Astrocyte (in vitro differentiated cells and primary cell): Measurements from ENCODE around the gene TBC1D24. TPM values are rescaled to one million over a fixed set of nuclear protein-coding genes. Genes with fewer than 3 reads are reported as not detected.
A peak's percentile ranks its signal among the peaks of the same experiment; 100 is the strongest.

Source experiments
- DNase-seq: peaks from one replicate; pipeline ENCODE4 v3.0.0-alpha.2; 2010; ENCODE audit warnings: low read depth
- FAIRE-seq: peaks from 2 replicates; lab custom pipeline; 2011; peaks lifted over from hg19 to GRCh38; lab: Jason Lieb, UNC
- H2AFZ ChIP-seq: 2 replicates; pipeline ENCODE4 v1.6.0; 2012; ENCODE audit warnings: low read depth, low read length, inconsistent platforms
- H3K27ac ChIP-seq: 2 replicates; pipeline ENCODE4 v1.5.1; 2011; ENCODE audit warnings: low read depth, low read length, inconsistent platforms
- H3K27me3 ChIP-seq: 2 replicates; pipeline ENCODE4 v1.6.0; 2011; ENCODE audit warnings: low read length, inconsistent platforms; ENCODE audit not compliant: insufficient read depth
- H3K36me3 ChIP-seq: 2 replicates; pipeline ENCODE4 v1.5.1; 2011; ENCODE audit warnings: low read length, inconsistent platforms; ENCODE audit not compliant: insufficient read depth
- H3K4me1 ChIP-seq: 2 replicates; pipeline ENCODE4 v1.5.1; 2011; ENCODE audit warnings: low read length, inconsistent platforms; ENCODE audit not compliant: insufficient read depth
- H3K4me2 ChIP-seq: 2 replicates; pipeline ENCODE4 v1.6.0; 2012; ENCODE audit warnings: low read length, inconsistent platforms
- H3K4me3 ChIP-seq: 2 replicates; pipeline ENCODE4 v1.5.1; 2011; ENCODE audit warnings: low read depth, mild to moderate bottlenecking, low read length, inconsistent platforms; ENCODE audit not compliant: insufficient read depth
- H3K79me2 ChIP-seq: 2 replicates; pipeline ENCODE4 v1.6.0; 2012; ENCODE audit warnings: mild to moderate bottlenecking, low read length, inconsistent platforms; ENCODE audit not compliant: insufficient read depth
- H3K9ac ChIP-seq: 2 replicates; pipeline ENCODE4 v1.6.0; 2012; ENCODE audit warnings: mild to moderate bottlenecking, low read length, inconsistent platforms
- H3K9me3 ChIP-seq: 2 replicates; pipeline ENCODE4 v1.5.1; 2012; ENCODE audit warnings: low read depth, mild to moderate bottlenecking, low read length, inconsistent platforms; ENCODE audit not compliant: insufficient read depth
- H4K20me1 ChIP-seq: 2 replicates; pipeline ENCODE4 v1.6.0; 2012; ENCODE audit warnings: low read length, inconsistent platforms; ENCODE audit not compliant: insufficient read depth
- H3K27ac Mint-ChIP-seq: one replicate; pipeline ENCODE4 v1.8.0; 2021; ENCODE audit warnings: mild to moderate bottlenecking, mixed read lengths; ENCODE audit not compliant: unreplicated experiment
- H3K27me3 Mint-ChIP-seq: one replicate; pipeline ENCODE4 v1.8.0; 2021; ENCODE audit warnings: low read depth, mixed read lengths; ENCODE audit not compliant: unreplicated experiment
- H3K36me3 Mint-ChIP-seq: one replicate; pipeline ENCODE4 v1.8.0; 2021; ENCODE audit warnings: low read depth, mixed read lengths; ENCODE audit not compliant: unreplicated experiment
- H3K4me1 Mint-ChIP-seq: one replicate; pipeline ENCODE4 v1.8.0; 2021; ENCODE audit warnings: low read depth, mixed read lengths; ENCODE audit not compliant: unreplicated experiment
- H3K4me3 Mint-ChIP-seq: one replicate; pipeline ENCODE4 v1.8.0; 2021; ENCODE audit warnings: mild to moderate bottlenecking, moderate library complexity, mixed read lengths; ENCODE audit not compliant: unreplicated experiment
- H3K9me3 Mint-ChIP-seq: one replicate; pipeline ENCODE4 v1.8.0; 2021; ENCODE audit warnings: mild to moderate bottlenecking, mixed read lengths; ENCODE audit not compliant: unreplicated experiment
- CTCF ChIP-seq: IDR thresholded peaks from 2 replicates; pipeline ENCODE4 v1.5.1; 2011; ENCODE audit warnings: low read depth, mild to moderate bottlenecking, inconsistent platforms, low read length, moderate library complexity; ENCODE audit not compliant: insufficient read depth
- EZH2 ChIP-seq: IDR thresholded peaks from 2 replicates; pipeline ENCODE4 v1.6.1; 2012; ENCODE audit warnings: mild to moderate bottlenecking, low read length, inconsistent platforms; ENCODE audit not compliant: insufficient read depth
- total RNA-seq: library from RNA; stranded (reverse); gene quantifications from 2 replicates; pipeline ENCODE4 v1.2.1, GENCODE V29; 2021

Gene TBC1D24
- total RNA-seq, 1 donor from 2014 or later = 13.4 TPM

GRCh38 chr16:2501946-2502895, 27.3 kb downstream of the TBC1D24 start:
- no peaks in the 10 kb centered on the region for H3K9me3 Mint-ChIP-seq
- peaks cover 5% of the 10 kb centered on the region for H3K36me3 Mint-ChIP-seq
- H4K20me1 ChIP-seq = peaks cover 19% of the 10 kb centered on the region
- H3K4me2 ChIP-seq = peak overlapping the region; percentile 72
- H3K27ac Mint-ChIP-seq = peak overlapping the region; percentile 47
- no peaks in the 10 kb centered on the region for H3K27me3 ChIP-seq
- no peaks in the 10 kb centered on the region for H3K36me3 ChIP-seq
- FAIRE-seq (no peak), DNase-seq (no peak)
- no peak overlapping the region for H3K27ac ChIP-seq
- H3K4me1 ChIP-seq = peaks cover 12% of the 10 kb centered on the region
- H3K79me2 ChIP-seq = no peaks in the 10 kb centered on the region
- no peak for TF ChIP-seq CTCF
- no peak for TF ChIP-seq EZH2
- no peak overlapping the region for H2AFZ ChIP-seq
- H3K4me3 ChIP-seq = no peak overlapping the region
- peaks cover 8% of the 10 kb centered on the region for H3K4me1 Mint-ChIP-seq
- peak overlapping the region; percentile 33 for H3K9ac ChIP-seq
- peak overlapping the region; percentile 57 for H3K4me3 Mint-ChIP-seq
- no peaks in the 10 kb centered on the region for H3K27me3 Mint-ChIP-seq
- no peaks in the 10 kb centered on the region for H3K9me3 ChIP-seq

DNA sequence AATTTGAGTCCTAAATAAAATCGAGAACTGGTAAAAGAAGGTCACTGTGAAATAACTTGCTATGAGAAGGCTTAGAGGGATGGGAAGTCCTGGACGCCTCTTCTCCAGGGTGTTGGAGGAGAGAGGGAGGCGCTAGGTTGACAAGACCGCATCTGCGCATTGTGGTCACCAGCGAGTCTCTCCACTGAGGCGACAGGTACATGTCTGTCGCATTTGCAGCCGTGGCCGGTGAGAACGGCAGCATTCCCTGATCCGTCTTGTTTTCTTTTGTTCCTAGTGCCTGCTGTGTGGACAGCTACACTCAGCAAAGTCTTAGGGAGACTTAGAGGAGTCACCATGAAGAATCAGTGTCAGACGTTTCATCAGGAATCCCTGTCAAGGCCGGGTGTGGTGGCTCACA, 30.8 kb downstream of the TBC1D24 start:
- no peak for TF ChIP-seq CTCF
- Mint-ChIP-seq H3K4me1 (peaks cover 8% of the 10 kb centered on the region), H3K36me3 (no peaks in the 10 kb centered on the region), H3K27me3 (peaks cover 1% of the 10 kb centered on the region), H3K9me3 (no peaks in the 10 kb centered on the region), H3K27ac (no peak overlapping the region), H3K4me3 (no peak overlapping the region)
- Histone ChIP-seq H3K36me3 (no peaks in the 10 kb centered on the region), H4K20me1 (peaks cover 18% of the 10 kb centered on the region), H3K27me3 (no peaks in the 10 kb centered on the region), H3K79me2 (no peaks in the 10 kb centered on the region), H3K9ac (no peak overlapping the region), H3K4me2 (no peak overlapping the region), H3K9me3 (no peaks in the 10 kb centered on the region), H3K4me3 (no peak overlapping the region), H2AFZ (no peak overlapping the region), H3K27ac (no peak overlapping the region), H3K4me1 (peaks cover 12% of the 10 kb centered on the region)
- no peak for FAIRE-seq
- DNase-seq = no peak
